Measurements from ENCODE around the gene NEURL2.
"Not testable (repeated sequence)": the region's sequence is repeated elsewhere in the genome, so short reads cannot be mapped to it uniquely, and the experiment has no call there.

DNA sequence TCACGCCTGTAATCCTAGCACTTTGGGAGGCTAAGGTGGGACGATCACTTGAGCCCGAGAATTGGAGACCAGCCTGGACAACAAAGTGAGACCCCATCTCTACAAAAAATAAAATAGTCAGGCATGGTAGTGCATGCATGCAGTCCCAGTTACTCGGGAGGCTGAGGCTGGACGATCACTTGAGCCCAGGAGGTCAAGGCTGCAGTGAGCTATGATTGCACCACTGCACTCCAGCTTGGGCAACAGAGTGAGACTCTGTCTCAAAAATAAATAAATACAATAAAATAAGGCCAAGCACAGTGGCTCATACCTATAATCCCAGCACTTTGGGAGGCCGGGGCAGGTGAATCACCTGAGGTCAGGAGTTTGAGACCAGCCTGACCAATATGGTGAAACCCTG lies 10.3 kb upstream of the NEURL2 start:
- TF ChIP-seq, protein P1, sequence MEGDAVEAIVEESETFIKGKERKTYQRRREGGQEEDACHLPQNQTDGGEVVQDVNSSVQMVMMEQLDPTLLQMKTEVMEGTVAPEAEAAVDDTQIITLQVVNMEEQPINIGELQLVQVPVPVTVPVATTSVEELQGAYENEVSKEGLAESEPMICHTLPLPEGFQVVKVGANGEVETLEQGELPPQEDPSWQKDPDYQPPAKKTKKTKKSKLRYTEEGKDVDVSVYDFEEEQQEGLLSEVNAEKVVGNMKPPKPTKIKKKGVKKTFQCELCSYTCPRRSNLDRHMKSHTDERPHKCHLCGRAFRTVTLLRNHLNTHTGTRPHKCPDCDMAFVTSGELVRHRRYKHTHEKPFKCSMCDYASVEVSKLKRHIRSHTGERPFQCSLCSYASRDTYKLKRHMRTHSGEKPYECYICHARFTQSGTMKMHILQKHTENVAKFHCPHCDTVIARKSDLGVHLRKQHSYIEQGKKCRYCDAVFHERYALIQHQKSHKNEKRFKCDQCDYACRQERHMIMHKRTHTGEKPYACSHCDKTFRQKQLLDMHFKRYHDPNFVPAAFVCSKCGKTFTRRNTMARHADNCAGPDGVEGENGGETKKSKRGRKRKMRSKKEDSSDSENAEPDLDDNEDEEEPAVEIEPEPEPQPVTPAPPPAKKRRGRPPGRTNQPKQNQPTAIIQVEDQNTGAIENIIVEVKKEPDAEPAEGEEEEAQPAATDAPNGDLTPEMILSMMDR (IDR thresholded peaks at IDR 0.05), result not testable (repeated sequence)
- TF ChIP-seq POLR2AphosphoS5, POLR2A (IDR thresholded peaks at IDR 0.05): not testable (repeated sequence)
